Testis (tissue), 3 donors: ENCODE data around the gene GDPD4. TPM values are rescaled to one million over a fixed set of nuclear protein-coding genes. Genes with fewer than 3 reads are reported as not detected.

Experiments
- DNase-seq: peaks from one replicate; pipeline ENCODE4 v3.0.0-alpha.2; 2019
- H3K27ac ChIP-seq, 2 donors: fragments of 200-600 bp; sonication (generic); one replicate each; pipeline ENCODE4 v1.5.1; 2019
- H3K27me3 ChIP-seq: fragments of 200-600 bp; sonication (generic); one replicate; pipeline ENCODE4 v1.5.1; 2019
- H3K36me3 ChIP-seq: fragments of 200-600 bp; sonication (generic); one replicate; pipeline ENCODE4 v1.5.1; 2017; ENCODE audit warnings: low read depth; ENCODE audit errors: missing control alignments
- H3K4me1 ChIP-seq: fragments of 200-600 bp; sonication (generic); one replicate; pipeline ENCODE4 v1.5.1; 2019
- H3K4me3 ChIP-seq, 2 donors: fragments of 200-600 bp; sonication (generic); one replicate each; pipeline ENCODE4 v1.5.1; 2017 to 2019
- H3K9me3 ChIP-seq: fragments of 200-600 bp; sonication (generic); one replicate; pipeline ENCODE4 v1.5.1; 2017
- POLR2A ChIP-seq: fragments of 450-650 bp; IDR thresholded peaks from one replicate; pipeline ENCODE4 v1.6.1; 2017; ENCODE audit warnings: antibody characterized with exemption, mild to moderate bottlenecking, moderate library complexity
- WGBS, 2 donors: methylation state at CpG; one replicate each; pipeline ENCODE4 v1.1.5; 2018; 5-methylcytosine and 5-hydroxymethylcytosine counted together
- intact Hi-C: fragments of 100-400 bp; cut with DNase I; formaldehyde crosslinking; loops from one replicate; pipeline ENCODE4 v1.15.1; 2023; ENCODE audit warnings: low total_unique reads
- polyA plus RNA-seq: library from polyadenylated mRNA; stranded (reverse); fragments of 350-450 nt; fragmentation: Illumina TruSeq; extraction: RNeasy Lipid Tissue Mini Kit (QIAGEN cat#74804); gene quantifications from one replicate; pipeline ENCODE4 v1.2.3, GENCODE V29; 2014; ENCODE audit warnings: low read depth, low replicate concordance; ENCODE audit not compliant: insufficient read depth
- total RNA-seq, 2 donors: library from RNA; depleted of rRNA; stranded (reverse); fragments of >200 nt; gene quantifications; one replicate each; pipeline ENCODE4 v1.2.3, GENCODE V29; 2016
- TF ChIP-seq, protein P1 (sequence below), 3 experiments: fragments of 450-650 bp in 2 of 3; fragments of 200-600 bp in 1 of 3; sonication (generic) in 1 of 3; IDR thresholded peaks; one replicate each; pipeline ENCODE4 v1.5.1; 2016 to 2019; ENCODE audit warnings: antibody characterized with exemption in 3 of 3, mild to moderate bottlenecking in 2 of 3, moderate library complexity in 1 of 3

GDPD4 gene
- total and polyA plus RNA-seq, 3 donors from 2014 or later, result 11.9 to 27.2 (median 22.6) TPM

DNA sequence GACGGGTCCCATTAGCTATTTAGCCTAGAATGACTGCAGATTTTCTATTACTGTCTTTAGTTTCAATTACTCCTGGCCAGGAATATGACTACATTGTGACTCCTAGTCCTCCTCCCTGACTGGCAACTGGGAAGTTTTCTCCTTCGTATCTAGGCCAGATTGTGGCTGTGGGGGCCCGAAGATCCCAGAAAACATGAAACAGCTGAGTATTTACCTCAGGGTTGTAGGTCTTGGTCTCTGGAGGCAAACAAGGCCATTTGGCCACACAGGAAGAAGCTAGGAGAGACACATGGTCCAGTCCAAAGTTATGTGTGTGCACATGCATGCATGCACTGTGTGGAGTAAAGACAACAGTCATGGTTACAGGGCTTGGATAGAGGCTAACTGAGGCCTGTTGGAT lies 10.2 kb upstream of the GDPD4 start:
- intact Hi-C loops, result no loop called here
- Histone ChIP-seq H3K27me3 (no peaks in the 10 kb centered on the region), H3K4me3 (no peak overlapping the region), H3K4me1 (no peaks in the 10 kb centered on the region), H3K36me3 (no peaks in the 10 kb centered on the region), H3K27ac (no peak overlapping the region), H3K9me3 (no peaks in the 10 kb centered on the region)
- WGBS, 2 donors, result 68 to 72% methylated on average over 3 of the region's 3 CpGs
- DNase-seq, result no peak
- TF ChIP-seq, protein P1, sequence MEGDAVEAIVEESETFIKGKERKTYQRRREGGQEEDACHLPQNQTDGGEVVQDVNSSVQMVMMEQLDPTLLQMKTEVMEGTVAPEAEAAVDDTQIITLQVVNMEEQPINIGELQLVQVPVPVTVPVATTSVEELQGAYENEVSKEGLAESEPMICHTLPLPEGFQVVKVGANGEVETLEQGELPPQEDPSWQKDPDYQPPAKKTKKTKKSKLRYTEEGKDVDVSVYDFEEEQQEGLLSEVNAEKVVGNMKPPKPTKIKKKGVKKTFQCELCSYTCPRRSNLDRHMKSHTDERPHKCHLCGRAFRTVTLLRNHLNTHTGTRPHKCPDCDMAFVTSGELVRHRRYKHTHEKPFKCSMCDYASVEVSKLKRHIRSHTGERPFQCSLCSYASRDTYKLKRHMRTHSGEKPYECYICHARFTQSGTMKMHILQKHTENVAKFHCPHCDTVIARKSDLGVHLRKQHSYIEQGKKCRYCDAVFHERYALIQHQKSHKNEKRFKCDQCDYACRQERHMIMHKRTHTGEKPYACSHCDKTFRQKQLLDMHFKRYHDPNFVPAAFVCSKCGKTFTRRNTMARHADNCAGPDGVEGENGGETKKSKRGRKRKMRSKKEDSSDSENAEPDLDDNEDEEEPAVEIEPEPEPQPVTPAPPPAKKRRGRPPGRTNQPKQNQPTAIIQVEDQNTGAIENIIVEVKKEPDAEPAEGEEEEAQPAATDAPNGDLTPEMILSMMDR (IDR thresholded peaks at IDR 0.05), result no peak
- no peak for TF ChIP-seq POLR2A

DNA sequence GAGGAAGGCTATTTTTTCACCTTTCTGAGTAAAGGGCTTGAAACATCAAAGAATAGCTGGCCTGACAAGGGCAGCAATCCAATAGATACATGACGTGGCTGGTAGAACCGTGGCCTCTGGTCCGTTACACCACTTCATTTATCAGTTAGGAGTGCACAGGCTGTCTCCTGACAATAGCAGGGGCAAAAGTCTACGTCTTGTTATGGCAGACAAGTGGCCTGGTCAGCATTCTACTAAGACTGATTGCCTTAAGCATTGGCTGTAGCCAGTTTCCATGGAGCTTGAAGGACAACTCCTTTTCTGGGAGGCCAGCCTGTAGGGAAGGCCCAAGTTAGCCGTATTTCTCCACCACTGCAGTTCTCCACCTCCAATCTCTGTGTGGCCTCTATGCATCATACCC lies 9.2 kb upstream of the GDPD4 start:
- no peaks in the 10 kb centered on the region for H3K4me1 ChIP-seq
- no peak overlapping the region for H3K4me3 ChIP-seq
- no peaks in the 10 kb centered on the region for H3K27me3 ChIP-seq
- WGBS, 2 donors, result 73 to 82% methylated on average over 5 of the region's 5 CpGs
- no peak overlapping the region for H3K27ac ChIP-seq
- H3K36me3 ChIP-seq, result no peaks in the 10 kb centered on the region
- no peak for DNase-seq
- H3K9me3 ChIP-seq, result no peaks in the 10 kb centered on the region
- intact Hi-C loops, result no loop called here
- TF ChIP-seq, protein P1 (IDR thresholded peaks at IDR 0.05), result no peak
- TF ChIP-seq POLR2A, result no peak

DNA sequence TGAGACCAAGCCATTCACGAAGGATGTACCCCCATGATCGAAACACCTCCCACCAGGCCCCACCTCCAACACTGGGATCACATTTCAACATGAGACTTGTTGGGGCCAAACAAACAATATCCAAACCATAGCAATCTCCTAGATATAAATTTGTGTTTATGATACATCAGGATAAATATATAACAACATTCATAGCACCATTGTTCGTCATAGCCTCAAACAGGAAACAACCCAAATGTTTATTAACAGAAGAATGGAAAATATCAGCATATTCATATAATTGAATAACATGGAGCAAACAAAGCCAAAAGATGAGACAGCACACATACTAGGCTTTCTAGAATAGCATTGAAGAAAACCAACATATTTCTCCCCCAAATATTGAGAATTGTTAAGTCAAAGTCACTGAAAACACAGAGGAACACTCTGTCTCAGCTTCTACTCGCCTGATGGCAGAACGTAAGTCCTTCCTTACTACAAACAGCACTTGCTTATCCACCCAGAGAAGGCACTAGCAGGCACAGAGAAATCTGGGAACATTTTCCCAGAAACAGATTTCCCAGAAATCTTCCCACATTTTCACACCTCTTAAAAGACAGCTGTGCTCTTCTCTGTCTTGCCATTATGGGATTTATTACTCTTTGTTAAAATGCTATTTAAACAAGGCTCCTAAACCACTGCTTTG lies 8.1 kb upstream of the GDPD4 start:
- intact Hi-C loops, result no loop called here
- Histone ChIP-seq H3K4me3 (no peak overlapping the region), H3K4me1 (no peaks in the 10 kb centered on the region), H3K27me3 (no peaks in the 10 kb centered on the region), H3K36me3 (no peaks in the 10 kb centered on the region), H3K27ac (no peak overlapping the region), H3K9me3 (no peaks in the 10 kb centered on the region)
- WGBS, 2 donors, result 68 to 73% methylated on average over 5 of the region's 5 CpGs
- TF ChIP-seq, protein P1 (IDR thresholded peaks at IDR 0.05), result no peak
- TF ChIP-seq POLR2A, result no peak
- no peak for DNase-seq

DNA sequence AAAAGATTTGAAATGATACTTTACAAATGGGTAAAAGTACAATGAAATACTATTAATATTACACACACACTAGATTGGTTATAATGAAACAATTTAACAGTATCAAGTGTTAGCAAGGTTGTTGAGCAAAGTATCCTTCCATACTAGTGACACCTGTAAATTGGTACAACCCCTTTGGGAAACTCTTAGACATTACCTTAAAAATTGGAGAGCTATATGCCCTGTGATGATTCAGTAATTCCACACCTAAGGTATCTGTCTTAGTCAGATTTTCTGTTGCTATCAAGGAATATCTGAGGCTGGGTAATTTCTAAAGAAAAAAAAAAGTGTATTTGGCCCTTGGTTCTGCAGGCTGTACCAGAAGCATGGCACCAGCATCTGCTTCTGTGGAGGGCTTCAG lies 7.4 kb upstream of the GDPD4 start:
- TF ChIP-seq, protein P1 (IDR thresholded peaks at IDR 0.05), result no peak
- TF ChIP-seq POLR2A, result no peak
- H3K36me3 ChIP-seq, result no peaks in the 10 kb centered on the region
- H3K27me3 ChIP-seq, result no peaks in the 10 kb centered on the region
- H3K27ac ChIP-seq, result no peak overlapping the region
- no peak for DNase-seq
- H3K4me1 ChIP-seq, result no peaks in the 10 kb centered on the region
- H3K4me3 ChIP-seq, result no peak overlapping the region
- intact Hi-C loops, result no loop called here
- no peaks in the 10 kb centered on the region for H3K9me3 ChIP-seq

DNA sequence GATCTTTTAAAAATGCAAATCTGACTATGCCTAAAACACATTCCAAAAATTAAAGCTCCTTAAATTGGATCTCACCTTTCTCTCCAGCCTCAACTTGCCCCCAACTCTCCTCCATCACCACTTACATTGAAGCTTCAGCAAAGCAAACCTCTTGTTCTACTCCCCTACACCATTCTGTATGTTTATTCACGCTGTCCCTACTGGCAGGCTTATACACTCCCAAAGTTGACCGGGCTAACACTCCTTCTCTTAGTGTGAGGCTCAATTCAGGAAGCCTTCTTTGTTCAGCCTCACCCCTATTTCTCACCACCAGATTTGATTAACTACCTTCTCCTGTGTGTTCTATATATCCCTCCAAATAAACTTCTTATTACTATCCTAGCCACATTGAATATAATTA lies 1.8 kb upstream of the GDPD4 start:
- Histone ChIP-seq H3K4me1 (no peaks in the 10 kb centered on the region), H3K4me3 (no peak overlapping the region), H3K36me3 (no peaks in the 10 kb centered on the region), H3K27me3 (no peaks in the 10 kb centered on the region), H3K9me3 (no peaks in the 10 kb centered on the region), H3K27ac (no peak overlapping the region)
- intact Hi-C loops, result no loop called here
- DNase-seq, result no peak
- TF ChIP-seq POLR2A, result no peak
- TF ChIP-seq, protein P1 (IDR thresholded peaks at IDR 0.05), result no peak
- 94 to 95% methylated on average over 2 of the region's 2 CpGs for WGBS, 2 donors
